ENCODE measurements around the gene NOL3. TPM values are rescaled to one million over a fixed set of nuclear protein-coding genes. Genes with fewer than 3 reads are reported as not detected.

NOL3 gene
- total and polyA plus RNA-seq, 12 donors: 36.4 to 168 (median 110) TPM

- no peak for DNase-seq
- Histone ChIP-seq H3K27ac (no peak overlapping the region), H3K4me3 (no peak overlapping the region), H3K27me3 (no peaks in the 10 kb centered on the region), H3K4me1 (replicated peaks in 1 of 2) (peaks cover 0 to 5% of the 10 kb centered on the region in 2 donors), H3K9me3 (replicated peaks in 1 of 3) (no peaks in the 10 kb centered on the region), H3K36me3 (replicated peaks in 1 of 2) (peaks cover 0 to 49% of the 10 kb centered on the region in 2 donors)
- WGBS, 4 donors: 29 to 67% (median 42%) methylated on average over 14 to 22 of the region's 22 CpGs
- intact Hi-C loops (cut with DNase I): no loop called here
- TF ChIP-seq CTCF (IDR thresholded peaks at IDR 0.05) (peak in 1 of 6 experiments; percentile 9), POLR2A (IDR thresholded peaks at IDR 0.05) (no peak)
These were observed 29.5 kb downstream of the NOL3 start for GRCh38 chr16:67199808-67200198.

GRCh38 chr16:67200491-67200890 is 30.2 kb downstream of the NOL3 start:
- TF ChIP-seq CTCF (IDR thresholded peaks at IDR 0.05): no peak
- TF ChIP-seq POLR2A (IDR thresholded peaks at IDR 0.05): no peak
- H3K27me3 ChIP-seq: no peaks in the 10 kb centered on the region
- no peak for DNase-seq
- H3K36me3 ChIP-seq (replicated peaks in 1 of 2): peaks cover 0 to 42% of the 10 kb centered on the region in 2 donors
- H3K4me3 ChIP-seq: no peak overlapping the region
- H3K27ac ChIP-seq: no peak overlapping the region
- no peaks in the 10 kb centered on the region for H3K9me3 ChIP-seq (replicated peaks in 1 of 3)
- WGBS, 4 donors: 69 to 91% (median 80%) methylated on average over 4 to 8 of the region's 8 CpGs
- intact Hi-C loops (cut with DNase I): no loop called here
- peaks cover 0 to 5% of the 10 kb centered on the region in 2 donors for H3K4me1 ChIP-seq (replicated peaks in 1 of 2)

GRCh38 chr16:67201411-67202345 is 31.3 kb downstream of the NOL3 start:
- H3K9me3 ChIP-seq (replicated peaks in 1 of 3): no peaks in the 10 kb centered on the region
- intact Hi-C loops (cut with DNase I): no loop called here
- 94 to 97% (median 95%) methylated on average over 22 to 40 of the region's 40 CpGs for WGBS, 4 donors
- H3K4me3 ChIP-seq: no peak overlapping the region
- H3K4me1 ChIP-seq (replicated peaks in 1 of 2): peaks cover 0 to 5% of the 10 kb centered on the region in 2 donors
- peaks cover 0 to 30% of the 10 kb centered on the region in 2 donors for H3K36me3 ChIP-seq (replicated peaks in 1 of 2)
- no peaks in the 10 kb centered on the region for H3K27me3 ChIP-seq
- H3K27ac ChIP-seq: no peak overlapping the region
- no peak for DNase-seq
- no peak for TF ChIP-seq POLR2A (IDR thresholded peaks at IDR 0.05)
- no peak for TF ChIP-seq CTCF (IDR thresholded peaks at IDR 0.05)

GRCh38 chr16:67202426-67202825 is 32.1 kb downstream of the NOL3 start:
- peaks cover 2 to 7% of the 10 kb centered on the region in 2 donors for H3K4me1 ChIP-seq (replicated peaks in 1 of 2)
- no peak overlapping the region for H3K4me3 ChIP-seq
- intact Hi-C loops (cut with DNase I): no loop called here
- WGBS, 4 donors: 93 to 96% (median 94%) methylated on average over 8 to 12 of the region's 12 CpGs
- DNase-seq: no peak
- H3K36me3 ChIP-seq (replicated peaks in 1 of 2): peaks cover 0 to 23% of the 10 kb centered on the region in 2 donors
- no peaks in the 10 kb centered on the region for H3K27me3 ChIP-seq
- TF ChIP-seq CTCF (IDR thresholded peaks at IDR 0.05): no peak
- TF ChIP-seq POLR2A (IDR thresholded peaks at IDR 0.05): no peak
- H3K9me3 ChIP-seq (replicated peaks in 1 of 3): no peaks in the 10 kb centered on the region
- H3K27ac ChIP-seq: no peak overlapping the region
